ENCODE measurements around the gene SRC. TPM values are rescaled to one million over a fixed set of nuclear protein-coding genes. Genes with fewer than 3 reads are reported as not detected.

SRC gene
- total and polyA plus RNA-seq, 2 of the 8 experiments (the other 6 are each of a cell fraction or from before 2014, with no cell fraction given) = 27.6 to 28.8 TPM

DNA sequence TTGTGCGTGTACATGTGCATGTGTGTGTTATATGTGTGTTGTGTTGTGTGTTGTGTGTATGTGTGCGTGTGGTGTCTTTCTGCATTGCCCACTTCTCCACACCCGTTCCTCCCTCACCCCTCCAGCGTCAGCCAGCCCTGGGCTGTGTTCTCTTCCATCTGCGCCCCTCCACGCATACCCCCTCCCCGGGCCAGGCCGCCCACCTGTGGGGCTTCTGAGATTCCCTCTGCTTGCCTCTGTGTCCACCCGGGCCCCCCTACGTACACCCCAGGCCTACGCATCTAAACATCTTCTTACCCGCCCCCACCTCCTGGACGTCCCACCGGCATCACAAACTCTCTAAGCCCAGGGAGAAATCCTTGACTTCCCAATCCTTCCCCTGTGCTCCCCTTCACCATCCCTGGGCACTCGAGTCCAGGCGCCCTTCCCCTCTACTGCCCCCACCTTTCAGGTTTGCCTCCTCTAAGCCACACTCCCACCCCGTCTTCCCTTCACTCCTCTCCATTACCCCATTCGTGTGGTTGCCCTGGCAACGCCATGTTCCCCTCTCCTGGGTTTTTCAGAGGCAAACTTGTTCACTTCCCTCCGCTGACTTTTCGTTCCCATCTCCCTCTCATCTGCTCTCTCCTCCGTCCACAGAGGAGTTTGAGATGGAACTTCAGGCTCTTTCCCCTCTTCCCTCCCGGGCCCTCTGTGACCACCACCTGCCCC is 93.4 kb downstream of the SRC start:
- peak overlapping the region; percentile 2; the same call in 1 of the 2 replicates for H2AK5ac ChIP-seq (ENCODE audit: low read depth, low read length)
- TF ChIP-seq SP2 (IDR thresholded peaks at IDR 0.05; ENCODE audit: low read length) (no peak), TAF1 (IDR thresholded peaks at IDR 0.05; ENCODE audit: low read depth, low read length) (no peak), POU5F1 (IDR thresholded peaks at IDR 0.05; ENCODE audit: low read depth, low read length) (no peak), BCL11A (IDR thresholded peaks at IDR 0.05; ENCODE audit: low read depth in 2 of 2, low read length in 2 of 2) (no peak)

More for the DNA sequence above, 93.4 kb downstream of the SRC start:
- H2BK20ac ChIP-seq (ENCODE audit: low read length) = no peak overlapping the region
- peak overlapping the region; percentile 17; the same call in 1 of the 2 replicates for H2BK12ac ChIP-seq (ENCODE audit: low read depth, low read length)
- 74% methylated on average over 22 of the region's 23 CpGs; no CpG with 5 or more reads in 1 of the 2 experiments for WGBS, 2 experiments (ENCODE audit: extremely low coverage in 1 of 2, insufficient coverage in 1 of 2, insufficient read length in 1 of 2, insufficient replicate concordance in 2 of 2, low coverage in 1 of 2, low lambda C conversion rate in 2 of 2, missing lambda C conversion rate in 1 of 2)
- H3K14ac ChIP-seq (ENCODE audit: insufficient read length) = no peak overlapping the region
- no peak overlapping the region for H2BK120ac ChIP-seq (replicated peaks; ENCODE audit: low read depth, low read length)
- FAIRE-seq = no peak
- H3K79me1 ChIP-seq (ENCODE audit: low read depth, low read length) = no peaks in the 10 kb centered on the region
- no peak overlapping the region for H3K18ac ChIP-seq (ENCODE audit: extremely low read depth, low read length)
- no peaks in the 10 kb centered on the region for H3K36me3 ChIP-seq (ENCODE audit: control insufficient read depth in 2 of 4, insufficient read depth in 4 of 4, low read length in 3 of 4)
- peak overlapping the region; percentile 36; the same call in 1 of the 2 replicates for H4K8ac ChIP-seq (ENCODE audit: extremely low read depth, insufficient read depth, low read length)
- ChIA-PET POLR2A (ENCODE audit: partially characterized antibody) (no interaction called here), CTCF (ENCODE audit: partially characterized antibody) (no interaction called here)
- no peak overlapping the region for H3K4me2 ChIP-seq (ENCODE audit: insufficient read depth in 1 of 2, low read depth in 2 of 2, low read length in 2 of 2)
- H2AFZ ChIP-seq (ENCODE audit: low read length) = no peak overlapping the region; the same call in 1 of the 2 replicates
- no peaks in the 10 kb centered on the region for H3K79me2 ChIP-seq (ENCODE audit: control insufficient read depth in 1 of 2, insufficient read depth in 2 of 2, low read length in 2 of 2)
- no peaks in the 10 kb centered on the region for H3K9me3 ChIP-seq (ENCODE audit: insufficient read depth in 2 of 2, low read depth in 1 of 2, low read length in 1 of 2)
- H4K91ac ChIP-seq (replicated peaks; ENCODE audit: insufficient read length, low read length) = peak overlapping the region; percentile 92
- H3K27ac ChIP-seq (ENCODE audit: low read depth, low read length) = no peak overlapping the region
- peaks cover 7% of the 10 kb centered on the region; the same call in 1 of the 2 replicates for H3K23me2 ChIP-seq (ENCODE audit: low read depth, low read length)
- H3K56ac ChIP-seq (replicated peaks; ENCODE audit: insufficient read length, low read depth, low read length) = no peak overlapping the region
- DNase-seq (ENCODE audit: low read depth in 1 of 2, low spot score in 2 of 2) = no peak
- H3K27me3 ChIP-seq (replicated peaks in 1 of 4; ENCODE audit: control insufficient read depth in 3 of 4, extremely low read depth in 1 of 4, insufficient read depth in 3 of 4, low read length in 3 of 4) = 0 out of 7 replicates have a peak, but pooled peaks cover 0 to 3% (median 0%) of the 10 kb centered on the region in 4 experiments
- H3K9ac ChIP-seq (replicated peaks in 1 of 4; ENCODE audit: extremely low read depth in 1 of 4, low read depth in 3 of 4, low read length in 3 of 4) = no peak overlapping the region
- H3K23ac ChIP-seq (ENCODE audit: insufficient read length) = no peak overlapping the region
- H3K4me1 ChIP-seq (replicated peaks in 1 of 4; ENCODE audit: control insufficient read depth in 3 of 4, insufficient read depth in 4 of 4, low read length in 3 of 4) = peaks cover 0 to 14% (median 1%) of the 10 kb centered on the region in 4 experiments; a peak in 3 of 7 replicates
- no peak overlapping the region for H3K4me3 ChIP-seq (ENCODE audit: extremely low read depth in 1 of 4, insufficient read depth in 2 of 4, low read depth in 3 of 4, low read length in 4 of 4)
- peak overlapping the region; percentile 41 for H3K4ac ChIP-seq (replicated peaks; ENCODE audit: insufficient read length, low read depth, low read length)
- H2BK5ac ChIP-seq (ENCODE audit: low read depth, low read length) = no peak overlapping the region
- peaks cover 0 to 3% of the 10 kb centered on the region in 2 experiments for H4K20me1 ChIP-seq (replicated peaks in 1 of 2; ENCODE audit: control insufficient read depth in 1 of 2, insufficient read depth in 2 of 2, low read length in 2 of 2)
- H2BK15ac ChIP-seq (ENCODE audit: low read length) = peak overlapping the region; percentile 81; the same call in 1 of the 2 replicates
- no peak overlapping the region for H4K5ac ChIP-seq (ENCODE audit: insufficient read length, low read depth, low read length)

Measured in H1 (cell line).